H1 (cell line): ENCODE data around the gene KCTD7. TPM values are rescaled to one million over a fixed set of nuclear protein-coding genes. Genes with fewer than 3 reads are reported as not detected.
A peak's percentile ranks its signal among the peaks of the same experiment; 100 is the strongest.

ENCODE experiments used
- CTCF ChIA-PET: fragments of 300-600 bp; sonication (Branson Sonifier 250); formaldehyde crosslinking; loops from one replicate; lab custom pipeline; 2021; ENCODE audit not compliant: partially characterized antibody; lab: Charles Lee
- POLR2A ChIA-PET: fragments of 300-600 bp; sonication (Branson Sonifier 250); formaldehyde crosslinking; loops from one replicate; lab custom pipeline; 2021; ENCODE audit warnings: inconsistent platforms; ENCODE audit not compliant: partially characterized antibody; lab: Charles Lee
- DNase-seq, 2 experiments: peaks; one replicate each; pipeline versions ENCODE4 v3.0.0 to v3.0.0-alpha.2; 2010 to 2022; ENCODE audit warnings: low spot score in 2 of 2, low read depth in 1 of 2, mixed read lengths in 1 of 2
- FAIRE-seq: peaks from 2 replicates; lab custom pipeline; 2011; peaks lifted over from hg19 to GRCh38; lab: Jason Lieb, UNC
- H2AFZ ChIP-seq: 2 replicates; pipeline ENCODE4 v1.8.1; 2012; ENCODE audit warnings: low read length, inconsistent platforms
- H2AK5ac ChIP-seq: 2 replicates; pipeline ENCODE4 v1.6.1; 2013; ENCODE audit warnings: low read depth, low read length
- H2BK120ac ChIP-seq: replicated peaks from 2 replicates; pipeline ENCODE3; 2013; ENCODE audit warnings: low read depth, low read length, inconsistent platforms
- H2BK12ac ChIP-seq: 2 replicates; pipeline ENCODE4 v1.6.1; 2013; ENCODE audit warnings: low read depth, low read length
- H2BK15ac ChIP-seq: 2 replicates; pipeline ENCODE4 v1.6.1; 2013; ENCODE audit warnings: low read length
- H2BK20ac ChIP-seq: 2 replicates; pipeline ENCODE4 v1.6.1; 2013; ENCODE audit warnings: low read length
- H2BK5ac ChIP-seq: 2 replicates; pipeline ENCODE4 v1.6.1; 2013; ENCODE audit warnings: low read depth, low read length
- H3K14ac ChIP-seq: 2 replicates; pipeline ENCODE4 v1.6.1; 2013; ENCODE audit warnings: inconsistent platforms; ENCODE audit not compliant: insufficient read length
- H3K18ac ChIP-seq: 2 replicates; pipeline ENCODE4 v1.6.1; 2013; ENCODE audit warnings: low read length; ENCODE audit errors: extremely low read depth
- H3K23ac ChIP-seq: 2 replicates; pipeline ENCODE4 v1.6.1; 2013; ENCODE audit warnings: inconsistent platforms; ENCODE audit not compliant: insufficient read length
- H3K23me2 ChIP-seq: 2 replicates; pipeline ENCODE4 v1.6.1; 2013; ENCODE audit warnings: low read depth, low read length
- H3K27ac ChIP-seq: 2 replicates; pipeline ENCODE4 v1.6.1; 2011; ENCODE audit warnings: low read depth, low read length, inconsistent platforms
- H3K27me3 ChIP-seq, 4 experiments: replicated peaks in 1 of 4; 1 replicate in 1 of 4; 2 replicates in 3 of 4; pipeline versions ENCODE4 v1.6.1 to v1.8.1; 2011 to 2013; ENCODE audit warnings: low read length in 3 of 4, mild to moderate bottlenecking in 3 of 4, inconsistent platforms in 2 of 4, mixed read lengths in 2 of 4, moderate library complexity in 1 of 4; ENCODE audit not compliant: control insufficient read depth in 3 of 4, insufficient read depth in 3 of 4; ENCODE audit errors: extremely low read depth in 1 of 4
- H3K36me3 ChIP-seq, 4 experiments: 2 replicates each; pipeline versions ENCODE4 v1.6.1 to v1.8.1; 2011 to 2013; ENCODE audit warnings: mild to moderate bottlenecking in 4 of 4, low read length in 3 of 4, moderate library complexity in 2 of 4, control low read depth in 1 of 4, inconsistent platforms in 1 of 4; ENCODE audit not compliant: insufficient read depth in 4 of 4, control insufficient read depth in 2 of 4
- H3K4ac ChIP-seq: replicated peaks from 2 replicates; pipeline ENCODE3; 2013; ENCODE audit warnings: low read length, low read depth, mixed read lengths, inconsistent platforms; ENCODE audit not compliant: insufficient read length
- H3K4me1 ChIP-seq, 4 experiments: replicated peaks in 1 of 4; 1 replicate in 1 of 4; 2 replicates in 3 of 4; pipeline versions ENCODE4 v1.6.1 to v1.8.1; 2011 to 2013; ENCODE audit warnings: low read length in 3 of 4, inconsistent platforms in 2 of 4, mixed read lengths in 1 of 4; ENCODE audit not compliant: insufficient read depth in 4 of 4, control insufficient read depth in 3 of 4
- H3K4me2 ChIP-seq, 2 experiments: 2 replicates each; pipeline versions ENCODE4 v1.6.1 to v1.8.1; 2011 to 2013; ENCODE audit warnings: low read depth in 2 of 2, low read length in 2 of 2, control low read depth in 1 of 2, inconsistent platforms in 1 of 2, mild to moderate bottlenecking in 1 of 2; ENCODE audit not compliant: insufficient read depth in 1 of 2
- H3K4me3 ChIP-seq, 4 experiments: fragments of 200-600, 300-600 bp in 1 of 4; sonication (generic), shearing (Covaris generic), sonication (Bioruptor Twin) in 1 of 4; 2 replicates each; pipeline versions ENCODE4 v1.5.1 to v1.8.1; 2011 to 2016; ENCODE audit warnings: low read length in 4 of 4, low read depth in 3 of 4, control low read depth in 2 of 4, inconsistent platforms in 2 of 4, mild to moderate bottlenecking in 2 of 4, mixed read lengths in 1 of 4, moderate library complexity in 1 of 4; ENCODE audit not compliant: insufficient read depth in 2 of 4; ENCODE audit errors: extremely low read depth in 1 of 4
- H3K56ac ChIP-seq: replicated peaks from 2 replicates; pipeline ENCODE3; 2013; ENCODE audit warnings: low read depth, mild to moderate bottlenecking, mixed read lengths, low read length, inconsistent platforms; ENCODE audit not compliant: insufficient read length
- H3K79me1 ChIP-seq: 2 replicates; pipeline ENCODE4 v1.6.1; 2013; ENCODE audit warnings: low read depth, low read length, control low read depth
- H3K79me2 ChIP-seq, 2 experiments: 2 replicates each; pipeline versions ENCODE4 v1.6.1 to v1.8.1; 2012 to 2013; ENCODE audit warnings: low read length in 2 of 2, mild to moderate bottlenecking in 2 of 2, inconsistent platforms in 1 of 2; ENCODE audit not compliant: insufficient read depth in 2 of 2, control insufficient read depth in 1 of 2
- H3K9ac ChIP-seq, 4 experiments: replicated peaks in 1 of 4; 1 replicate in 1 of 4; 2 replicates in 3 of 4; pipeline versions ENCODE4 v1.6.1 to v1.8.1; 2011 to 2013; ENCODE audit warnings: low read depth in 3 of 4, low read length in 3 of 4, control low read depth in 2 of 4, mild to moderate bottlenecking in 2 of 4, moderate library complexity in 2 of 4, inconsistent platforms in 1 of 4; ENCODE audit errors: extremely low read depth in 1 of 4
- H3K9me3 ChIP-seq, 2 experiments: 2 replicates each; pipeline versions ENCODE4 v1.6.1 to v1.8.1; 2012 to 2013; ENCODE audit warnings: mild to moderate bottlenecking in 2 of 2, moderate library complexity in 2 of 2, control low read depth in 1 of 2, inconsistent platforms in 1 of 2, low read depth in 1 of 2, low read length in 1 of 2, mixed read lengths in 1 of 2; ENCODE audit not compliant: insufficient read depth in 2 of 2
- H4K20me1 ChIP-seq, 2 experiments: replicated peaks in 1 of 2; 2 replicates each; pipeline versions ENCODE3 to v1.8.1; 2011 to 2013; ENCODE audit warnings: inconsistent platforms in 2 of 2, low read length in 2 of 2, mild to moderate bottlenecking in 1 of 2; ENCODE audit not compliant: insufficient read depth in 2 of 2, control insufficient read depth in 1 of 2
- H4K5ac ChIP-seq: 2 replicates; pipeline ENCODE4 v1.6.1; 2013; ENCODE audit warnings: low read length, low read depth, mixed read lengths, inconsistent platforms; ENCODE audit not compliant: insufficient read length
- H4K8ac ChIP-seq: 2 replicates; pipeline ENCODE4 v1.8.0; 2013; ENCODE audit warnings: mild to moderate bottlenecking, moderate library complexity, low read length, inconsistent platforms; ENCODE audit not compliant: insufficient read depth; ENCODE audit errors: extremely low read depth
- H4K91ac ChIP-seq: replicated peaks from 2 replicates; pipeline ENCODE3; 2013; ENCODE audit warnings: low read length, mixed read lengths, inconsistent platforms; ENCODE audit not compliant: insufficient read length
- NANOG ChIP-seq: IDR thresholded peaks from 2 replicates; pipeline ENCODE4 v1.6.1; 2011; ENCODE audit warnings: low read length, low read depth, mild to moderate bottlenecking, inconsistent platforms; ENCODE audit not compliant: insufficient read depth, poor library complexity, severe bottlenecking
- RAD21 ChIP-seq, 2 experiments: IDR thresholded peaks in 1 of 2; conservative IDR thresholded peaks in 1 of 2; 2 replicates each; pipeline ENCODE4 v1.6.1; 2011; ENCODE audit warnings: low read depth in 2 of 2, low read length in 2 of 2, improper control_type of control experiment in 1 of 2, inconsistent platforms in 1 of 2, mild to moderate bottlenecking in 1 of 2, moderate library complexity in 1 of 2
- WGBS, 2 experiments: shearing (Covaris generic) in 1 of 2; methylation state at CpG; one replicate each; pipeline versions ENCODE4 v1.1.6 to v1.1.7; 2013 to 2015; ENCODE audit warnings: low lambda C conversion rate in 2 of 2, mixed read lengths in 2 of 2, inconsistent platforms in 1 of 2, low coverage in 1 of 2, missing lambda C conversion rate in 1 of 2; ENCODE audit not compliant: insufficient replicate concordance in 2 of 2, insufficient coverage in 1 of 2, insufficient read length in 1 of 2; ENCODE audit errors: extremely low coverage in 1 of 2, missing lambda C conversion rate in 1 of 2; 5-methylcytosine and 5-hydroxymethylcytosine counted together
- polyA plus RNA-seq, 7 experiments: library from polyadenylated mRNA; depleted of rRNA in 3 of 7; stranded (reverse) in 5 of 7; unstranded in 2 of 7; fragments of >200 nt in 5 of 7; fragments of 200-250 nt in 2 of 7; gene quantifications; 1 replicate in 5 of 7; 2 replicates in 1 of 7; 4 replicates in 1 of 7; pipeline versions ENCODE4 v1.2.1 to v1.2.3, GENCODE V29; 2011 to 2013; ENCODE audit warnings: missing spikeins in 2 of 7, mixed read lengths in 2 of 7
- total RNA-seq: library from RNA; stranded (reverse); fragmentation: NEBNext Ultra II Directional; extraction: Animal tissue kit (Norgen Biotek cat#: 25700); gene quantifications from 2 replicates; pipeline ENCODE4 v1.2.1, GENCODE V29; 2021
- TF ChIP-seq, protein P1 (sequence below), 3 experiments: IDR thresholded peaks; 1 replicate in 2 of 3; 2 replicates in 1 of 3; pipeline versions ENCODE4 v1.5.1 to v1.6.1; 2011; ENCODE audit warnings: low read length in 3 of 3, mild to moderate bottlenecking in 3 of 3, inconsistent platforms in 2 of 3, low read depth in 1 of 3, moderate library complexity in 1 of 3; ENCODE audit not compliant: insufficient read depth in 1 of 3; ENCODE audit errors: control extremely low read depth in 1 of 3

The KCTD7 gene
- total and polyA plus RNA-seq, 2 of the 8 experiments (the other 6 are each of a cell fraction or from before 2014, with no cell fraction given): 8.6 to 11.9 TPM

DNA sequence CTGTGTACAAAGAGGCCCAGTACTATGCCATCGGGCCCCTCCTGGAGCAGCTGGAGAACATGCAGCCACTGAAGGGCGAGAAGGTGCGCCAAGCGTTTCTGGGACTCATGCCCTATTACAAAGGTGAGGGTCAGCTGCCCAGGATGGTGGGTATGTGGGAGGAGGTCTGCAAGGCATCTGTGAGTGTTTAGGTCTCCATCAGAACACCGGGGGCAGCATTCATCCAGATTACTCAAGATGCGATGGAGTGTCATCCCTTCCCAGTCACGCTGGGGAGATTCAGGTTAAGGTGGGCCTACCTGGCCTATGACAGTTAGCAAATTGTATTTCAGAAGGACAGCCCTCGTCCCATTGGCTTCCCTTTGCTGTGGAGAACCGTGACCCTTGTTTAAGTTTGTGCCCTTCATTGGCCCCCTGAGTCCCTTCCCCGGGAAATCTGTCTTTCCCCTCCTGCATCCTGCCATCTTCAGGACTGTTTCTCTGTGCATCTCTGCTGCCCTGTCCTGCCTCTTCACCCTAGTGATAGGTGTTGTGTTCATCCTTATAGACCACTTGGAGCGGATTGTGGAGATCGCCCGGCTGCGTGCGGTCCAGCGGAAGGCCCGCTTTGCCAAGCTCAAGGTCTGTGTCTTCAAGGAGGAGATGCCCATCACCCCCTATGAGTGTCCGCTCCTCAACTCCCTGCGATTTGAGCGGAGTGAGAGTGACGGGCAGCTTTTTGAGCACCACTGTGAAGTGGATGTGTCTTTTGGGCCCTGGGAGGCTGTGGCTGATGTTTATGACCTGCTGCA is 9.8 kb downstream of the KCTD7 start:
- Histone ChIP-seq H3K36me3 (peaks cover 4 to 21% (median 11%) of the 10 kb centered on the region in 4 experiments; a peak in 7 of 8 replicates), H2BK5ac (no peak overlapping the region), H3K9me3 (no peaks in the 10 kb centered on the region), H3K4me2 (no peak overlapping the region), H3K23ac (no peak overlapping the region), H3K4me1 (no peaks in the 10 kb centered on the region), H3K27me3 (no peaks in the 10 kb centered on the region), H3K79me2 (no peaks in the 10 kb centered on the region), H2BK12ac (no peak overlapping the region), H3K18ac (no peak overlapping the region), H3K56ac (no peak overlapping the region), H3K9ac (no peak overlapping the region), H3K4ac (no peak overlapping the region), H2AK5ac (no peak overlapping the region), H3K27ac (no peak overlapping the region), H4K5ac (no peak overlapping the region), H2BK15ac (no peak overlapping the region), H3K23me2 (no peaks in the 10 kb centered on the region), H3K14ac (no peak overlapping the region), H3K79me1 (no peaks in the 10 kb centered on the region), H2AFZ (no peak overlapping the region), H4K20me1 (no peaks in the 10 kb centered on the region), H2BK20ac (no peak overlapping the region), H4K8ac (no peak overlapping the region; the same call in 1 of the 2 replicates), H2BK120ac (no peak overlapping the region), H3K4me3 (no peak overlapping the region), H4K91ac (no peak overlapping the region)
- ChIA-PET POLR2A (interaction anchor here (0.8 to 1.7 kb wide), 3 partner anchors 10 to 97 kb away, joined by 3 to 4 read pairs (median 3); partner anchors contain the start of gene KCTD7), CTCF (interaction anchor here (0.7 to 2.0 kb wide), 8 partner anchors 8 to 148 kb away, joined by 3 to 7 read pairs (median 3); no protein-coding TSS in a partner anchor)
- DNase-seq (no peak), FAIRE-seq (no peak)
- peak; percentile 39 to 41; a peak in 2 of 4 replicates for TF ChIP-seq RAD21 (IDR thresholded peaks at IDR 0.05 in 1 of 2, conservative IDR thresholded peaks at IDR 0.05 in 1 of 2; ENCODE audit: low read depth in 2 of 2, low read length in 2 of 2)
- no peak for TF ChIP-seq NANOG
- TF ChIP-seq, protein P1, sequence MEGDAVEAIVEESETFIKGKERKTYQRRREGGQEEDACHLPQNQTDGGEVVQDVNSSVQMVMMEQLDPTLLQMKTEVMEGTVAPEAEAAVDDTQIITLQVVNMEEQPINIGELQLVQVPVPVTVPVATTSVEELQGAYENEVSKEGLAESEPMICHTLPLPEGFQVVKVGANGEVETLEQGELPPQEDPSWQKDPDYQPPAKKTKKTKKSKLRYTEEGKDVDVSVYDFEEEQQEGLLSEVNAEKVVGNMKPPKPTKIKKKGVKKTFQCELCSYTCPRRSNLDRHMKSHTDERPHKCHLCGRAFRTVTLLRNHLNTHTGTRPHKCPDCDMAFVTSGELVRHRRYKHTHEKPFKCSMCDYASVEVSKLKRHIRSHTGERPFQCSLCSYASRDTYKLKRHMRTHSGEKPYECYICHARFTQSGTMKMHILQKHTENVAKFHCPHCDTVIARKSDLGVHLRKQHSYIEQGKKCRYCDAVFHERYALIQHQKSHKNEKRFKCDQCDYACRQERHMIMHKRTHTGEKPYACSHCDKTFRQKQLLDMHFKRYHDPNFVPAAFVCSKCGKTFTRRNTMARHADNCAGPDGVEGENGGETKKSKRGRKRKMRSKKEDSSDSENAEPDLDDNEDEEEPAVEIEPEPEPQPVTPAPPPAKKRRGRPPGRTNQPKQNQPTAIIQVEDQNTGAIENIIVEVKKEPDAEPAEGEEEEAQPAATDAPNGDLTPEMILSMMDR (IDR thresholded peaks at IDR 0.05; ENCODE audit: control extremely low read depth in 1 of 3, insufficient read depth in 1 of 3, low read depth in 1 of 3, low read length in 3 of 3): peak in 2 of 3 experiments; percentile 20 to 43; a peak in 2 of 4 replicates
- WGBS, 2 experiments: 86% methylated on average over 20 of the region's 21 CpGs; no CpG with 5 or more reads in 1 of the 2 experiments
